Measurements from ENCODE around the gene CORO7.
"Not testable (repeated sequence)": the region's sequence is repeated elsewhere in the genome, so short reads cannot be mapped to it uniquely, and the experiment has no call there.

Gene CORO7

DNA sequence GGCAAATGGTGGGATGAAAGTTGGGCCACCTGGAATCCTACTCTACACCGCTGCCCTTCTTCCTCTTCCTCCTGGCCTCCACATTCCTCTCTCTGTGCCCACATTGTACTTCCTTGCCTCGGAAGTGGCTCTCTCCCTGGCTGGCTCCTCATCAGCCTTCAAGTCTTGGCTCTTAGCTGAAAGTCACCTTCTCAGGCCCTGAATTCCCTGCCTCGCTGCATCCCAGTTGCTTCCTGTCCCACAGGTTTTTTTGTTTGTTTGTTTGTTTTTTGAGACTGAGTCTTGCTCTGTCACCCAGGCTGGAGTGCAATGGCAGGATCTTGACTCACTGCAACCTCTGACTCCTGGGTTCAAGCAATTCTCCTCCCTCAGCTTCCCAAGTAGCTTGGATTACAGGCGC lies 62.7 kb downstream of the CORO7 start:
- no peak for DNase-seq (ENCODE audit: low read depth)

GRCh38 chr16:4352843-4353242 lies 63.6 kb downstream of the CORO7 start:
- DNase-seq (ENCODE audit: low read depth) = no peak

GRCh38 chr16:4351880-4352279 lies 64.5 kb downstream of the CORO7 start:
- DNase-seq (ENCODE audit: low read depth) = no peak

DNA sequence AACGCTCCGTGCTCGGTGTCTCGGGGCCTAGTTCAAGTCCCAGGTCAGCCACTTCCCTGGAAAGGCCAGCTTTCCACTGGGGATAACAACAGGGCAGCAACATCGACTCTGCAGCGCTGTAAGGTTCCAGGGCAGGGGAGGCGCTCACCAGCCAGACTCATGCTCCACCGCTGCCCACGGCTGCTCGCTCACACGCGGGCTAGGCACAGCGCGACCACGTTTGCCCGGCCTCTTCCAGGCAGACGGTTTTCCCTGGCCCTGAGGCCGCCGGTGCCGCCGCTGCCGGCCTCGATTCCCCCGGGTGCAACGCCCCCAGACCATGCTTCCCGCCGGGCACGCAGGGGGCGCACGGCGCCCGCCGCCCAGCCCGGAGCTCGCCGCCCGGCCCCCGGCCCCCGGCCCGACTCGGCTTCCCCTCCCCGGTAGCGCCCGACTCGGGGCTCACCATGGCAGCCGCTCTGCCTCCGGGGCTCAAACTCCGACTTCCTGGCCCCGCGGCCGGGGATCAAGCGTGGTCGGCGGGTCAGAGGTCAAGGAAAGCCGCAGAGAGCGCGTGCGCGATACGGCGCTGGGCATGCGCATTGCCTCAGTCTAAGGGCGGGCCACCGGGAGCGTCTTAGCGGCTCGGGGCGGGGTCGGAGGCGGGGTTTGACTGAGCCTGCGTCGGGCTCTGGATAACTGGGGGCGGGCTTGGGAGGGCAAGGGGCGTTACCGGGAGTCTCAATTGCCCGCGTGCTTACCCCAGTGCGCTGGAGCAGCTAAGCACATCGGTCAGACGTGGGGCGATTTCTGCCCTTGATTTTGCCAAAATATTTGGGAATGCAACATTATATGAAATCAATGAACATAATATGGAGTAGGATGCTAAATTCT lies 65.4 kb downstream of the CORO7 start, which contains the start of gene PAM16:
PAM16 (minus strand) TSS at position 535 of the 873 bp plus-strand sequence; CDS start at position 448, 87 bp downstream.
- peak; percentile 98 for DNase-seq (ENCODE audit: low read depth)

DNA sequence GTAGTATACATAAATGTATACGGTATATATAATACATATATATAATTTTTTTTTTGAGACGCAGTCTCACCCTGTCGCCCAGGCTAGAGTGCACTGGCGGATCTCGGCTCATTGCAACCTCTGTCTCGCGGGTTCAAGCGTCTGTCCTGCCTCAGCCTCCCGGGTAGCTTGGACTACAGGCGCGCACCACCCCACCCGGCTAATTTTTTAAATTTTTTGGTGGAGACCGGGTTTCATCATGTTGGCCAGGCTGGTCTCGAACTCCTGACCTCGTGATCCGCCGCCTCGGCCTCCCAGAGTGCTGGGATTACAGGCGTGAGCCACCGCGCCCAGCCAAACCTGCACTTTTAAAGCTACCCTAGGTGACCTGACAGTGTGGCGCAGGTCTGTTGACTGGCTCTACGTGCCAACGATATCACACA lies 66.0 kb downstream of the CORO7 start:
- no peak for DNase-seq (ENCODE audit: low read depth)

DNA sequence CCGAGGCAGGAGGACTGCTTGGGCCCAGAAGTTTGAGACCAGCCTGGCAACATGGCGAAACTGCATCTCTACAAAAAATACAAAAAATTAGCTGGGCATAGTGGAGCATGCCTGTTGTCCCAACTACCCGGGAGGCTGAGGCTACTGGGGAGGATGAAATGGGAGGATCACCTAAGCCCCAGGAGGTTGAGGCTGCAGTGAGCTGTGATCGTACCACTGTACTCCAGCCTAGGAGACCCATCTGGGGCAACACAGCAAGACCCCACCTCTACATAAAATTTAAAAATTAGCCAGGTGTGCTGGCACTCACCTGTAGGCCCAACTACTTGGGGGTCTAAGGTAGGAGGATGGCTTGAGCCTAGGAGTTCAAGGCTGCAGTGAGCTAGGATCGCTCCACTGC lies 67.1 kb downstream of the CORO7 start:
- DNase-seq (ENCODE audit: low read depth) = no peak

DNA sequence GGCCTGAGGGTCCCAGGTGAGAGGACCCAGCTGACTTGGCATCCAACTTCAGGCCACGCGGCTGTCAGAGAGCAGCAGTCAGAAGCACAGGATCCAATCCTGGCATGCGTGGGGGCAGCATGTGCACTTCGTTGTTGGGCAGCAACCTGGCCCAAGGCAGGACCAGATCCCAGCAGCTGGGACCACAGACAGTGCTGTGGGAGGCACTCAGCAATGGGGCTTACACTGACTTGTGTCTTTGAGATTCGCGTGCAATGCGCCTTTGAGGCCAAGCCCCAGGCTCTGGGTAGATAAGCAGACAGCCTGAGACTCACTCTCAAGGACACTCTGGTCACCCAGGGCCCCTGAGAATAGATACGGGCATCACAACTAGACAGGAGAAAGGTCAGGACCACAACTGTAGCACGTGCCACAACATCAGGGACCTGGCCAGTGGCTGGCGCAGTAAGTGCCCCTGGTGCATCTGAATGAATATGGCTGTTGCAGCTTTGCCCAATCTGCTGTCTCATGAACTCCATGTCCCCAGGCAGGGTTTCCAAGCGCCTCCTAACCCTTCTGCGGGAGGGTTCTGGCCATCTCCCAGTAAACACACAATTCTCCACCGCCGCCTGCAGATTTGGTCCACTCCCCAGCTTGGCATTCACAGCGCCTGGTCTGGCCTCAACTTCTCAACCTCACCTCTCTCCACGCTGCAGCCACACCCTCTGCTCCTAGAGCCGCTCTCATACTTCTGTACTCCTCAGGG lies 68.5 kb downstream of the CORO7 start:
- no peak for DNase-seq (ENCODE audit: low read depth)

DNA sequence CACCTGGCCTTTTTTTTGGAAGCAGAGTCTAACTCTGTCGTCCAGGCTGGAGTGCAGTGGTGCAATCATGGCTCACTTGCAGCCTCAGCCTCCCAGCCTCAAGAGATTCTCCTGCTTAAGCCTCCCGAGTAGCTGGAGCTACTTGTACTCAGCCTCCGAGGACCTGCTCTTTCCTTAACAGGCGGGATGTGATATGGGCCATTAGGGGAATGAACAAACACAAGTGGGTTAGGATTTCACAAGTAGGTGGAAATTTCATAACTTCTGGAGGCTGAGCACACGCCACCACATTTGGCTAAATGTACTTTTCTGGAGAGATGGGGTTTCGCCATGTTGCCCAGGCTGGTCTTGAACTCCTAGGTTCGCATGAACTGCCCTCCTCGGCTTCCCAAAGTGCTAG lies 69.4 kb downstream of the CORO7 start:
- DNase-seq (ENCODE audit: low read depth) = no peak

DNA sequence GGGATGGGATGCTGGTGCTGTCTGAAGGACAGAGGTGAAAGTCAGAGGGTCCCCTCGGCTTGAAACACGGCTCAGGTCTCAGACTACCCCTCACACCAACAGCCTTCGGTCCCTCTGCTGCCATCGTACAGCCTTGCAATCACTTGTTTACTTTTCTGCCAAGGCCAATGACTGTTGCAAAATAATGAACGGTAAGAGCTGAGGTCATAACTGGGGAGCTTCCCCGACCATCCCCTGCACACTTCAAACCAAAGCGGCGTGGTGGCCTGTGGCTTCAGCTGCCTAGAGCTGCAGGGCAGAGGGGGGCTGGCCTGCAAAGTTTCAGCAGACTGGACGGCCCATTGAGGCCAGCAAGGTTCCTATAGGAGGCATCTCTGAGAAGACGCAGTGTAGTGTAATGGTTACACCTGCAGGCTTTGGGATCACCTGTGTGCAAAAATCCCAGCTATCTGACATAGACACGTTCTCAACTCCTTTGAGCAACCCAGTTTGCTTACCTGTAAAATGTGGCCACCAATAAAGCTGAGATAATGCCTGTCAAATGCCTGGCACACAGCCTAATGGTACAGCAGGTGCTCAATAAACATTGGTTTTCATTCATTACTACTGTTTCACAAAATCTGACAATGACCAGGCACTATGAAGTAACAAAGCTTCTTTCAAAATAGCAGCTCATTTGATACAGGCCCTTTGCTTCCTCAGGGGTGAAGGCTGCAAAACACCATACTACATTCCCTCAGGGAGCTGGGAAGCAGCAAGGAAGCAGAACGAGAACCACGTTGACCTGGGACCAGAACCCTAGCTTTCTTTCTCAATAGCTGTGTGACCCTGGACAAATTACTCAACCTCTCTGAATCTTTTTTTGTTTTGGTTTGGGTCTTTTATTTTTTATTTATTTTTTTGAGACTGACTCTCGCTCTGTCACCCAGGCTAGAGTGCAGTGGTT lies 70.3 kb downstream of the CORO7 start:
- no peak for DNase-seq (ENCODE audit: low read depth)

DNA sequence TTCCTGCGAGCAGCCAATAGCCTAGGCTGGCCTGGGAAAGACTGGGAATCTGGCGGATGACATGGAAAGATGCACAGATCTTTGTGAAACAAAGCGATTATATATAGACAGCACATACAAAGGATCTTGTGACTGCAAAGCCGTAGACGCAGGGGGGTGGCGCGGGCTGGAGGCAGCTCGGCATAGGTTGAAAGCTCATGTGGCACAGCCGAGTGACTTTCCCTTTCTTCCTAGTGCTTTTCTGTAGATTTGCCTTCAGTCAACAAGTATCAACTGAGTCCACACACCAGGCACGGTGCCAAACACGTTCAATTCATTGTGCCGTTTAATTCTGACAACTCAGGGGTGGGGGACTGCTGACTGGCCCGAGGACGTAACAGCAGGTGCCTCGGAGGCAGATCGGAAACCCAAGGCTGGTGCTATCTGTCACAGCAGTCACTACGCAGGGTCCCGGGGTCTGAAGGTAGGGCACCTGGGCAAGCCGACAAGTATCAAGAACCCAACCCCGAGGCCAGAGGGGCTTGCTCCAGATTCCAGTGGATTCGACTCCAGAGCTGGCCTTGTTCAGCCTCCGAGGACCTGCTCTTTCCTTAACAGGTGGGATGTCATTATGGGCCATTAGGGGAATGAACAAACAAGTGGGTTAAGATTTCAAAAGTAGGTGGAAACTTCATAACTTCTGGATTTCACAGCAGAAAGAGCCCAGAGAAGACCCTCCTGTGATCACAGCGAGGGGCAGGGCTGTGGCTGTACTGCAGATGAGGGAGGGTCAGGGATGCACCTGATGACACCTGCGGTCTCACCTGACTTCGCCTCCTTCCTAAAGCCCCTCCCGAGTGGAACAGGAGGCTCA lies 71.2 kb downstream of the CORO7 start:
- no peak for DNase-seq (ENCODE audit: low read depth)

DNA sequence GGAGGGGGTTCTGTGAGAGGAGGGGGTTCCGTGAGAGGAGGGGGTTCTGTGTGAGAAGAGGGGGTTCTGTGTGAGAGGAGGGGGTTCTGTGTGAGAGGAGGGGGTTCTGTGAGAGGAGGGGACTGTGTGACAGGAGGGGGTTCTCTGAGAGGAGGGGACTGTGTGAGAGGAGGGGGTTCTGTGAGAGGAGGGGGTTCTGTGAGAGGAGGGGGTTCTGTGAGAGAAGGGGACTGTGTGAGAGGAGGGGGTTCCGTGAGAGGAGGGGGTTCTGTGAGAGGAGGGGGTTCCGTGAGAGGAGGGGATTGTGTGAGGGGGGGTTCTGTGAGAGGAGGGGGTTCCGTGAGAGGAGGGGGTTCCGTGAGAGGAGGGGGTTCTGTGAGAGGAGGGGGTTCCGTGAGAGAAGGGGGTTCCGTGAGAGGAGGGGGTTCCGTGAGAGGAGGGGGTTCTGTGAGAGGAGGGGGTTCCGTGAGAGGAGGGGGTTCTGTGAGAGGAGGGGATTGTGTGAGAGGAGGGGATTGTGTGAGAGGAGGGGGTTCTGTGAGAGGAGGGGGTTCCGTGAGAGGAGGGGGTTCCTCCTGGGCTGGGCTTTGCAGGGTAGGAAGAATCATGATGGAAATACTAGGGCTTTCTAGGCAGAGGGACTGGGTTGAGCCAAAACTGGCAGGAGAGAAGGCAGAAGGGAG lies 72.0 kb downstream of the CORO7 start:
- not testable (repeated sequence) for DNase-seq (ENCODE audit: low read depth)

- DNase-seq (ENCODE audit: low read depth) = no peak
Measured at GRCh38 chr16:4342866-4343744, 73.3 kb downstream of the CORO7 start.

GRCh38 chr16:4341250-4341649 lies 75.1 kb downstream of the CORO7 start:
- no peak for DNase-seq (ENCODE audit: low read depth)

- no peak for DNase-seq (ENCODE audit: low read depth)
Measured at GRCh38 chr16:4340443-4340842, 76.0 kb downstream of the CORO7 start.

DNA sequence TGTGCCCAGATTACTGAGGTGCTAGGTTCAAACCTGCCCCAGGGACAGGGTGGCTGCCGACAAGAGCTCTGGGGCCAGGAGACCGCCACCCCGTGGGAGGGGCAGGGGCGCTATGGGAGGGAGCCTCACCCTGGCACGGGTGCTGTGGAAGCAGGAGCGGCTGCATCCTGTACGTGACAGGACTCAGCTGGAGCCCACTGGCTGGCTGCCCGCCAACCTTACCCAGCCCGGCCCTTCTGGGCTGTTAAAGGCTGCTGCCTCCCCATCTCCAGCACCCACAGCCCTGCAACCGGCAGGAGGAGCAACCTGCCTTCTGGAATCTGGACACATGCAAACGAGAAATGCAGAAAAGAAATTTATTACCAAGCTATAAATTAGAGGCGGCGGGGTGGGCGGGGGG lies 76.5 kb downstream of the CORO7 start:
- DNase-seq (ENCODE audit: low read depth) = no peak

- DNase-seq (ENCODE audit: low read depth) = no peak
Measured at GRCh38 chr16:4339455-4339854, 76.9 kb downstream of the CORO7 start.

DNA sequence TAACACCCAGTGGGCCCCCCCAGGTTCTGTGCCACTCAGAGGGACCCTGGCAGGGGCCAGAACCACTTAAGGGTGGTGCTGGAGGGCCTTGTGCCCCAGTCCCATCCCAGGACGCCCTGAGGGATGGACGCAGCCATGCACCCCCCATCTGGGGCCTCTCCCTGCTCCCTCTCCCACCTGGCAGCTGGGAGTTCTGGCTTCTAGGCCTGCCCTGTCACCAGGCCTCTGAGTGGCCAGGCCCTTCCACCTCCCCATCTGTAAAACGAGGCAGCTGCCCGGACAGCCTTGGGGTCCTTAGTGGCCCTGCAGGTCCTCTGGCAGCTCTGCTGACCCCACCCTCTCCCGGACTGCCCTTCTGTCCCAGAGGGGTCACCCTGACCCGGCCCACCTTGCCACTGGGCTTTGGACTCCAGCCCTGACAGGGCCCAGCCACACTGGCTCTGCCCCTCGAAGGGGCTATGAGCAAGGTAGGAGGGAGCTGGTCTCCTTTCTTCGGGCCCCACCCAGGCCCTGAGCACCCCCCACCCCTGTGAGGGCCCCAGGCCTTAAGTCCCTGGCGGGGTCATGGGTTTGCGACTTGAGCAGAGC lies 77.6 kb downstream of the CORO7 start:
- no peak for DNase-seq (ENCODE audit: low read depth)

DNA sequence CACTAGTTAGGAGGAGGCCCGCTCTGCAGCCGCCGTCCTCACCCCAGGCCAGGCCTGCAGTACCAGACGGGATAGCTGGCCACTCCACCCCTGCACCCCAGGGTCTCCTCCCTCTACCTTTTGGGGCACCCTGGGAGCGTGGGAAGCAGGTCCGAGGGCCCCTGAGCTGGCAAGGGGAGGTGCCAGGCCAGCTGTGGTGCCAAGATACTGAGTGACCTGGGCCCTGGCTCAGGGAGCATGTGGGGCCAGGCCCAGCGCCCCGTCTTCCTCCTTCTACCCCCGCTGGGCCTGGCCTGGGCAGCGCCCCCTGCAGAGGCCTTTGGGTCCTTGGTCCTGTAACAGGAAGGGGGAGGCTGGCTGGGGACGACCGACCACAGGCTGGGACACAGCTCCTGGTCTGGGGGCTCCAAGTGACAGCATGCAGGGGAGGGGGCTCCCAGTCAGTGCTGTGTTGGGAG lies 78.2 kb downstream of the CORO7 start:
- no peak for DNase-seq (ENCODE audit: low read depth)

GRCh38 chr16:4337540-4338088 lies 78.8 kb downstream of the CORO7 start:
- no peak for DNase-seq (ENCODE audit: low read depth)

Data from activated T-cell treated with anti-CD3 and anti-CD28 coated beads for 24 hours (primary cell).